Cardiac muscle cell (in vitro differentiated cells and primary cell): Measurements from ENCODE around the gene BRMS1. TPM values are rescaled to one million over a fixed set of nuclear protein-coding genes. Genes with fewer than 3 reads are reported as not detected.

Experiments used
- DNase-seq, 2 donors: peaks; one replicate each; pipeline versions ENCODE4 v3.0.0 to v3.0.0-alpha.2; 2010 to 2017; ENCODE audit warnings: low read depth in 1 of 2, low spot score in 1 of 2
- H3K27ac ChIP-seq: fragments of 200-600 bp; sonication (generic); 2 replicates; pipeline ENCODE4 v1.5.1; 2016
- H3K27me3 ChIP-seq: fragments of 200-600 bp; sonication (generic); 2 replicates; pipeline ENCODE4 v1.6.0; 2016; ENCODE audit warnings: control low read depth
- H3K36me3 ChIP-seq: fragments of 200-600 bp; sonication (generic); 2 replicates; pipeline ENCODE4 v1.5.1; 2016; ENCODE audit warnings: control low read depth
- H3K4me1 ChIP-seq: fragments of 200-600 bp; sonication (generic); 2 replicates; pipeline ENCODE4 v1.8.1; 2017; ENCODE audit warnings: low read depth, mild to moderate bottlenecking, mixed run types
- H3K4me3 ChIP-seq: fragments of 200-600 bp; sonication (generic); 2 replicates; pipeline ENCODE4 v1.5.1; 2016; ENCODE audit warnings: mild to moderate bottlenecking
- H3K9me3 ChIP-seq: fragments of 200-600 bp; sonication (generic); 2 replicates; pipeline ENCODE4 v1.5.1; 2017; ENCODE audit warnings: low read depth, mild to moderate bottlenecking, control low read depth
- CTCF ChIP-seq: IDR thresholded peaks from 2 replicates; pipeline ENCODE4 v1.5.1; 2012; ENCODE audit warnings: low read depth, mild to moderate bottlenecking, low read length
- polyA plus RNA-seq: library from polyadenylated mRNA; unstranded; fragments of >200 nt; fragmentation: Nextera tagmentation; extraction: Ambion mirVana; gene quantifications from 2 replicates; pipeline ENCODE4 v1.2.1, GENCODE V29; 2016
- total RNA-seq: library from RNA; depleted of rRNA; stranded (reverse); fragments of >200 nt; gene quantifications from 2 replicates; pipeline ENCODE4 v1.2.3, GENCODE V29; 2016

Gene BRMS1
- total and polyA plus RNA-seq, 2 experiments from 2014 or later = 33.2 to 33.8 TPM

- Histone ChIP-seq H3K27ac (no peak overlapping the region), H3K36me3 (peaks cover 9% of the 10 kb centered on the region), H3K27me3 (no peaks in the 10 kb centered on the region), H3K9me3 (no peaks in the 10 kb centered on the region), H3K4me3 (no peak overlapping the region), H3K4me1 (peaks cover 8% of the 10 kb centered on the region)
- TF ChIP-seq CTCF = no peak
- DNase-seq = no peak
These were observed 22.8 kb upstream of the BRMS1 start for GRCh38 chr11:66367561-66368312.

GRCh38 chr11:66366844-66367477, 22.1 kb upstream of the BRMS1 start:
- Histone ChIP-seq H3K4me1 (peaks cover 7% of the 10 kb centered on the region), H3K27me3 (no peaks in the 10 kb centered on the region), H3K4me3 (no peak overlapping the region), H3K27ac (no peak overlapping the region), H3K9me3 (no peaks in the 10 kb centered on the region), H3K36me3 (peaks cover 9% of the 10 kb centered on the region)
- DNase-seq = no peak
- no peak for TF ChIP-seq CTCF

GRCh38 chr11:66365711-66366619, 21.1 kb upstream of the BRMS1 start:
- Histone ChIP-seq H3K27ac (peak overlapping the region; percentile 22), H3K36me3 (peaks cover 9% of the 10 kb centered on the region), H3K4me3 (no peak overlapping the region), H3K27me3 (no peaks in the 10 kb centered on the region), H3K9me3 (no peaks in the 10 kb centered on the region), H3K4me1 (peaks cover 7% of the 10 kb centered on the region)
- no peak for TF ChIP-seq CTCF
- no peak for DNase-seq

- no peak for DNase-seq
- no peak overlapping the region for H3K4me3 ChIP-seq
- TF ChIP-seq CTCF = no peak
These were observed 20.3 kb upstream of the BRMS1 start for GRCh38 chr11:66365166-66365565.

GRCh38 chr11:66363805-66364535, 19.1 kb upstream of the BRMS1 start:
- Histone ChIP-seq H3K27me3 (no peaks in the 10 kb centered on the region), H3K27ac (no peak overlapping the region), H3K36me3 (peaks cover 8% of the 10 kb centered on the region), H3K9me3 (no peaks in the 10 kb centered on the region), H3K4me1 (no peaks in the 10 kb centered on the region), H3K4me3 (no peak overlapping the region)
- DNase-seq = peak in 1 of 2 donors; percentile 27
- peak; percentile 69 for TF ChIP-seq CTCF

More at GRCh38 chr11:66365166-66365565, 20.3 kb upstream of the BRMS1 start:
- Histone ChIP-seq H3K27ac (peak overlapping the region; percentile 22), H3K27me3 (no peaks in the 10 kb centered on the region), H3K36me3 (peaks cover 9% of the 10 kb centered on the region), H3K9me3 (no peaks in the 10 kb centered on the region), H3K4me1 (peaks cover 5% of the 10 kb centered on the region)
